Stomach (tissue), 9 donors: ENCODE measurements around the gene POLR3F. TPM values are rescaled to one million over a fixed set of nuclear protein-coding genes. Genes with fewer than 3 reads are reported as not detected.
"Not testable (repeated sequence)": the region's sequence is repeated elsewhere in the genome, so short reads cannot be mapped to it uniquely, and the experiment has no call there.

Experiments used
- DNase-seq, 2 donors: peaks; one replicate each; pipeline versions ENCODE4 v3.0.0 to v3.0.0-alpha.2; 2013 to 2019
- H3K27ac ChIP-seq, 5 donors: fragments of 200-600 bp in 4 of 5; sonication (generic) in 4 of 5; one replicate each; pipeline ENCODE4 v1.5.1; 2013 to 2019; ENCODE audit warnings: mild to moderate bottlenecking in 1 of 5, moderate library complexity in 1 of 5
- H3K27me3 ChIP-seq, 3 donors: fragments of 200-600 bp; sonication (generic); one replicate each; pipeline ENCODE4 v1.5.1; 2017 to 2019; ENCODE audit warnings: mixed run types in 1 of 3
- H3K36me3 ChIP-seq, 4 donors: fragments of 200-600 bp; sonication (generic); 1 replicate in 3 of 4; 2 replicates in 1 of 4; pipeline ENCODE4 v1.5.1; 2016 to 2019
- H3K4me1 ChIP-seq, 4 donors: fragments of 200-600 bp; sonication (generic); one replicate each; pipeline ENCODE4 v1.5.1; 2016 to 2019
- H3K4me3 ChIP-seq, 4 donors: fragments of 200-600 bp; sonication (generic) in 3 of 4; one replicate each; pipeline ENCODE4 v1.5.1; 2016 to 2019; ENCODE audit warnings: mild to moderate bottlenecking in 1 of 4
- H3K9me3 ChIP-seq, 4 donors: fragments of 200-600 bp; sonication (generic); one replicate each; pipeline ENCODE4 v1.5.1; 2016 to 2019
- EP300 ChIP-seq: sonication (generic); formaldehyde crosslinking; IDR thresholded peaks from one replicate; pipeline ENCODE4 v1.6.1; 2017; ENCODE audit warnings: antibody characterized with exemption
- POLR2A ChIP-seq, 4 donors: fragments of 450-650 bp; IDR thresholded peaks; one replicate each; pipeline ENCODE4 v1.6.1; 2016; ENCODE audit warnings: antibody characterized with exemption in 4 of 4, control low read depth in 2 of 4, mild to moderate bottlenecking in 1 of 4, moderate library complexity in 1 of 4
- POLR2AphosphoS5 ChIP-seq, 3 donors: sonication (generic); formaldehyde crosslinking; IDR thresholded peaks; one replicate each; pipeline ENCODE4 v1.6.1; 2016; ENCODE audit warnings: antibody characterized with exemption in 3 of 3
- WGBS, 5 donors: extraction: QIAGEN DNeasy Blood & Tissue Kit in 3 of 5; methylation state at CpG; one replicate each; pipeline versions ENCODE4 v1.1.5 to v1.1.7; 2013 to 2018; 5-methylcytosine and 5-hydroxymethylcytosine counted together
- intact Hi-C: fragments of 100-400 bp; cut with DNase I; formaldehyde crosslinking; loops from one replicate; pipeline ENCODE4 v1.15.1; 2023; ENCODE audit warnings: low total_unique reads
- polyA plus RNA-seq, 3 donors: library from polyadenylated mRNA; stranded (reverse); fragments of 200-250 nt; gene quantifications; one replicate each; pipeline ENCODE4 v1.2.3, GENCODE V29; 2013
- total RNA-seq, 5 donors: library from RNA; depleted of rRNA; stranded (reverse); fragments of >200 nt; gene quantifications; one replicate each; pipeline versions ENCODE4 v1.1.0 to v1.2.3, GENCODE V29; 2014 to 2016
- TF ChIP-seq, protein P1 (sequence below), 7 experiments: fragments of 450-650 bp in 4 of 7; fragments of 200-600 bp in 3 of 7; sonication (generic) in 3 of 7; IDR thresholded peaks; one replicate each; pipeline ENCODE4 v1.5.1; 2016 to 2019; ENCODE audit warnings: antibody characterized with exemption in 7 of 7, control low read depth in 2 of 7, mild to moderate bottlenecking in 1 of 7
- donor health status: healthy with polysubstance abuse.
- donor health status: Bipolar disorder and iron deficiency.
- donor health status: healthy.

Gene POLR3F
- total and polyA plus RNA-seq, 8 donors, result 5.4 to 24.3 (median 9.3) TPM; not detected in 1

DNA sequence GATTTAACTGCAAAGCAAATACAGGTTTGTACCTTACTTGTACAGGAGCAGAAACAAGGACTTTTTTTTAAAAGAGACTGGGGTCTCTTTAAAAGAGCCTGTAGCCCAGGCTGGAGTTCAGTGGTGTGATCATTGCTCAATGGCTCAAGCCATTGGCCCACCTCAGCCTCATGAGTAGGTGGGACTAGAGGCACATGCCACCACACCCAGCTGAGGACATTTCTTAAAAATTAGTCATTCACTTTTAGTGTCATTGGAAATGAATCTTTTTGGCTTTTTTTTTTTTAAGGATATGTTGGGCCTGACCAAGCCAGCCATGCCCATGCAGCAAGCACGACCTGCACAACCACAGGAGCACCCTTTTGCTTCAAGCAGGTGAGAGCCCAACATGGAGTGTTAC lies 57.5 kb downstream of the POLR3F start:
- TF ChIP-seq EP300 (no peak), POLR2AphosphoS5 (IDR thresholded peaks at IDR 0.05) (no peak), POLR2A (IDR thresholded peaks at IDR 0.05) (no peak)
- TF ChIP-seq, protein P1, sequence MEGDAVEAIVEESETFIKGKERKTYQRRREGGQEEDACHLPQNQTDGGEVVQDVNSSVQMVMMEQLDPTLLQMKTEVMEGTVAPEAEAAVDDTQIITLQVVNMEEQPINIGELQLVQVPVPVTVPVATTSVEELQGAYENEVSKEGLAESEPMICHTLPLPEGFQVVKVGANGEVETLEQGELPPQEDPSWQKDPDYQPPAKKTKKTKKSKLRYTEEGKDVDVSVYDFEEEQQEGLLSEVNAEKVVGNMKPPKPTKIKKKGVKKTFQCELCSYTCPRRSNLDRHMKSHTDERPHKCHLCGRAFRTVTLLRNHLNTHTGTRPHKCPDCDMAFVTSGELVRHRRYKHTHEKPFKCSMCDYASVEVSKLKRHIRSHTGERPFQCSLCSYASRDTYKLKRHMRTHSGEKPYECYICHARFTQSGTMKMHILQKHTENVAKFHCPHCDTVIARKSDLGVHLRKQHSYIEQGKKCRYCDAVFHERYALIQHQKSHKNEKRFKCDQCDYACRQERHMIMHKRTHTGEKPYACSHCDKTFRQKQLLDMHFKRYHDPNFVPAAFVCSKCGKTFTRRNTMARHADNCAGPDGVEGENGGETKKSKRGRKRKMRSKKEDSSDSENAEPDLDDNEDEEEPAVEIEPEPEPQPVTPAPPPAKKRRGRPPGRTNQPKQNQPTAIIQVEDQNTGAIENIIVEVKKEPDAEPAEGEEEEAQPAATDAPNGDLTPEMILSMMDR (IDR thresholded peaks at IDR 0.05), result no peak
- intact Hi-C loops, result no loop called here
- WGBS, 5 donors, result 89 to 100% (median 96%) methylated on average over 1 of the region's 1 CpG
- Histone ChIP-seq H3K9me3 (no peaks in the 10 kb centered on the region), H3K27me3 (no peaks in the 10 kb centered on the region), H3K4me3 (no peak overlapping the region), H3K27ac (no peak overlapping the region), H3K4me1 (no peaks in the 10 kb centered on the region), H3K36me3 (peaks cover 52 to 94% (median 75%) of the 10 kb centered on the region in 4 donors)
- no peak for DNase-seq

DNA sequence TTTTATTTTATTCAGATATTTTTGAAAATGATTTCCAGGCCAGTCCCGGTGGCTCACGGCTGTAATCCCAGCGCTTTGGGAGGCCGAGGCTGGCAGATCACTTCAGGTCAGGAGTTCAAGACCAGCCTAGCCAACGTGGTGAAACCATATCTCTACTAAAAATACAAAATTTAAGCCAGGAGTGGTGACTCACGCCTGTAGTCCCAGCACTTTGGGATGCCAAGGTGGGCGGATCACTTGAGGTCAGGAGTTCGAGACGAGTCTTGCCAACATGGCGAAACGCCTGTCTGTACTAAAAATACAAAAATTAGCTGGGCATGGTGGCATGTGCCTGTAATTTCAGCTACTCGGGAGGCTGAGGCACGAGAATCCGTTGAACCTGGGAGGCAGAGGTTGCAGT lies 59.6 kb downstream of the POLR3F start:
- H3K4me3 ChIP-seq, H3K4me1 ChIP-seq, DNase-seq, H3K27ac ChIP-seq, H3K27me3 ChIP-seq, H3K9me3 ChIP-seq, intact Hi-C loops: not testable (repeated sequence)
- 78 to 84% (median 81%) methylated on average over 14 of the region's 14 CpGs for WGBS, 5 donors
- peaks cover 73 to 98% (median 91%) of the 10 kb centered on the region in 4 donors for H3K36me3 ChIP-seq

DNA sequence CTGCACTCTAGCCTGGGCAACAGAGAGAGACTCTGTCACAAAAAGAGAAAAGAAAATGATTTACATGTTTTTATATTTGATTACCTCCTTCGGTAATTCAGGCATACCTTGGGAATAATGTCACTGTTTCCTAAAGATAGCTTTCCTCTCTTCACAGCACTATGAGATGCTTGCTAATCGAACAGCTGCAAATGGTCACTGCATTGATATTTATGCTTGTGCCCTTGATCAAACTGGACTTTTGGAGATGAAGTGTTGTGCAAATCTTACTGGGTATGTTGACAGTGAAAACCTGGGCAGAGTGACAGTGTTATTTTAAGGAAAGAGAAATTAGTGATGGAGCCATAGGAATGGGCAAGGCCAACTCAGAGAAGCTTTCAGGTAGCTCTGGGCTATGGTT lies 60.1 kb downstream of the POLR3F start:
- Histone ChIP-seq H3K4me3 (no peak overlapping the region), H3K27me3 (no peaks in the 10 kb centered on the region), H3K36me3 (peaks cover 78 to 98% (median 93%) of the 10 kb centered on the region in 4 donors), H3K4me1 (no peaks in the 10 kb centered on the region), H3K9me3 (no peaks in the 10 kb centered on the region), H3K27ac (no peak overlapping the region)
- no peak for DNase-seq
- 90 to 97% (median 94%) methylated on average over 2 of the region's 2 CpGs for WGBS, 5 donors
- intact Hi-C loops, result no loop called here
- no peak for TF ChIP-seq EP300
- TF ChIP-seq, protein P1 (IDR thresholded peaks at IDR 0.05), result no peak
- TF ChIP-seq POLR2A (IDR thresholded peaks at IDR 0.05), result no peak
- no peak for TF ChIP-seq POLR2AphosphoS5 (IDR thresholded peaks at IDR 0.05)

DNA sequence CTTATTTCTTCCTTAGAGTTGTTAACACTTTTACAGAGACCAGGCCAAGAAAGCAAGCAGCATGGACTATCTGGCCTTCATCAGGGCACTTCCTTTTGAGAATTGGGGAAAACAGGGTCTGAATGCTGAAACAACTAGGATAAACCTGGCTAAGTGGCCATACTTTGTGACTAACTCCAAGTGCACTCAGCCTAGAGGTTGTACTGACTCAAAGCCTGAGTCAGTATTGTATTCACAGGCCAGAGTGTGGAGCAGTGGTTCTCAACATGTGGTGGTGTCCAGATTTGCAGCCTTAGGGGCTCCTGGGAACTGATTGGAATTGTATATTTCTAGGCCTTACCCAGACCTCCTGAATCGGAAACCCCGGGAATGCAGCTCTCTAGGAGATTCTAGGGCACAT lies 60.6 kb downstream of the POLR3F start:
- 97 to 100% (median 98%) methylated on average over 2 of the region's 2 CpGs for WGBS, 5 donors
- H3K27me3 ChIP-seq, result no peaks in the 10 kb centered on the region
- H3K4me1 ChIP-seq, result no peaks in the 10 kb centered on the region
- DNase-seq, result no peak
- intact Hi-C loops, result no loop called here
- H3K36me3 ChIP-seq, result peaks cover 83 to 100% (median 98%) of the 10 kb centered on the region in 4 donors
- TF ChIP-seq, protein P1 (IDR thresholded peaks at IDR 0.05), result no peak
- TF ChIP-seq EP300 (no peak), POLR2A (IDR thresholded peaks at IDR 0.05) (no peak), POLR2AphosphoS5 (IDR thresholded peaks at IDR 0.05) (no peak)
- H3K27ac ChIP-seq, result no peak overlapping the region
- H3K9me3 ChIP-seq, result no peaks in the 10 kb centered on the region
- no peak overlapping the region for H3K4me3 ChIP-seq

DNA sequence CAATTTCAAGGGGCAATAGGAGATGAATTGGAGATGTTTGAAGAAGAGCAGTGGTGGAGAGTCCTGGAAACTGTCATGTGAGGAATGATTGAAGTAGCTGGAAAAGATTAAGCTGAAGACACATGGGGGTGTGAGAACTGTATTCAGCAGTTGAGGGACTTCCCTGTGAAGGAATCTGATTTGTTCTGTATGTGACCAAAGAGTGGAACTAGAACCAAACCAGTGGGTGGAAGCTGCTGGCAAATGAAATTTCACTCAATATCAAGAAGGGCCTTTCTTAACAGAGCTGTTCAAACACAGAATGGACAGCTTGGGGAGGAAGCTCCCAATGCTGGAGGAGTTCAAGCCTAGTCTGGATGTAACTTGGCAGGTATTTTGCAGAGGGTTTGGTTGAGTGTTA lies 61.9 kb downstream of the POLR3F start:
- H3K9me3 ChIP-seq, result no peaks in the 10 kb centered on the region
- peaks cover 0 to 5% (median 0%) of the 10 kb centered on the region in 4 donors for H3K4me1 ChIP-seq
- H3K36me3 ChIP-seq, result peaks cover 92 to 100% (median 99%) of the 10 kb centered on the region in 4 donors
- no peak overlapping the region for H3K27ac ChIP-seq
- TF ChIP-seq POLR2A (IDR thresholded peaks at IDR 0.05), result no peak
- DNase-seq, result no peak
- H3K27me3 ChIP-seq, result no peaks in the 10 kb centered on the region
- intact Hi-C loops, result no loop called here
- H3K4me3 ChIP-seq, result no peak overlapping the region
